Fibroblast of skin of right biceps (primary cell): ENCODE measurements around the gene SYT5.
A peak's percentile ranks its signal among the peaks of the same experiment; 100 is the strongest.
"Not testable (repeated sequence)": the region's sequence is repeated elsewhere in the genome, so short reads cannot be mapped to it uniquely, and the experiment has no call there.

Experiments used
- DNase-seq: peaks from one replicate; pipeline ENCODE4 v3.0.0-alpha.2; 2013

Gene SYT5

DNA sequence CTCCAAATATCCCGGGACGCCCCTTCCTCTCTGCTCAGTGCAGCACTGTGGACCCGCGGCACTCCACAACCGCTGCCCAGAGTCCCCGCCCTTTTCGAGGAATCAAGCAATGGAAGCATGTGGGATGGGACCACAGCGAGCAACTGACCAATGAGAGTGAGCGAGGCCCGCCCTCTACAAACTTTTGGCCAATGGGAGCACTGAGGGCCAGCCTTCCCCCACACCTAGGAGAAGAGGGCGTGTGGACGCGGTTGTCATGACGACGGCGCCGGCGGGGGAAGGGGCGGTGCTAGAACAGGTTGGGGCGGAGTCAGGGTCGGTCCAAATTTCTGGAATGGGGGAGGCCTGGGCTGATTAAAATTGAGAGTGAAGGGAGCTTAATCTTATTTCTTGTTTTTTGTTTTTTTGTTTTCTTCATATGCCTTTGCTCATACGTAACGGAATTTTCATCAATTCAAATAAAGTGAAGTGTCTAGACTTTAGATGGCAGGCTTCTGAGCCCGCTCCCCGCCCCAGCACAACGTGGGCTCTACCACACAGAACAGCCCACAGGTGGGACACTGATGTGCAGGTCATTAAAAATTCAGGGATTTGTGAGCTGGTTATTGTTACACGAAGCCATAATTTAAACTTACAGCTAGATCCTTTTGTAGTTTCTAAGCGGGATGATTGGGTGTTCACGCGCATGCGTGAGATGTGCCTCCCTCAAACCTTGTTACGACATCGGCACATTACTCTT lies 13.4 kb downstream of the SYT5 start, which contains the start of gene DNAAF3:
TSS of gene DNAAF3 (minus strand) at position 84 of the 739 bp plus-strand sequence. CDS start 200 bp downstream, outside the sequence.
- DNase-seq, result peak; percentile 98

DNA sequence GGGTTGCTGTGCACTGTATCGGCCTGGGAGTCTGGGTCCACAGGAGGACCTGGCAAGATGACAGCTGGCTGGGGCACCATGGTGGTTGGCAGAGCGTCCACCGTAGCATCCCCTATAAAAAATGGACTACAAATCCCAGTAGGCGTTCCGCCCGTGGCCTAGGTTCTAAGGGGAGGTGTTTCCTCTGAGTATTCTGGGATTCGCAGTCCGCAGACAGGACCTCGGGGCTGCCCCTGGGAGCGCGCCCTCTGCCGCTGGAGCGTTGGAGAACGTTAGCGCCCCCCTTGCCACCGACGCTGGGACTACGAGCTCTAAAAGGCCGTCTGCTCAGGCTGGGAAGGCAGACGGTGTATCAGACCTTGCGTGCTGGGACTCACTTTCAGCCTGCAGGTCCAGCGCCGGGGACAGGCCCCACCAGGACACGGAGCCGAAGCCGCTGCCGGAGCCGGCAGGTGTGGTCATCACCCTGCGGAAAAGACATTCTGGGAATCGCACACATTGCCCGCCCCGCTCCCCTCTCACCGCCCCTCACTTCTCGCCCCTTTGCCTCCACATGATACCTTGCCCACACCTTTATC lies 14.0 kb downstream of the SYT5 start:
- DNase-seq, result peak; percentile 74

DNA sequence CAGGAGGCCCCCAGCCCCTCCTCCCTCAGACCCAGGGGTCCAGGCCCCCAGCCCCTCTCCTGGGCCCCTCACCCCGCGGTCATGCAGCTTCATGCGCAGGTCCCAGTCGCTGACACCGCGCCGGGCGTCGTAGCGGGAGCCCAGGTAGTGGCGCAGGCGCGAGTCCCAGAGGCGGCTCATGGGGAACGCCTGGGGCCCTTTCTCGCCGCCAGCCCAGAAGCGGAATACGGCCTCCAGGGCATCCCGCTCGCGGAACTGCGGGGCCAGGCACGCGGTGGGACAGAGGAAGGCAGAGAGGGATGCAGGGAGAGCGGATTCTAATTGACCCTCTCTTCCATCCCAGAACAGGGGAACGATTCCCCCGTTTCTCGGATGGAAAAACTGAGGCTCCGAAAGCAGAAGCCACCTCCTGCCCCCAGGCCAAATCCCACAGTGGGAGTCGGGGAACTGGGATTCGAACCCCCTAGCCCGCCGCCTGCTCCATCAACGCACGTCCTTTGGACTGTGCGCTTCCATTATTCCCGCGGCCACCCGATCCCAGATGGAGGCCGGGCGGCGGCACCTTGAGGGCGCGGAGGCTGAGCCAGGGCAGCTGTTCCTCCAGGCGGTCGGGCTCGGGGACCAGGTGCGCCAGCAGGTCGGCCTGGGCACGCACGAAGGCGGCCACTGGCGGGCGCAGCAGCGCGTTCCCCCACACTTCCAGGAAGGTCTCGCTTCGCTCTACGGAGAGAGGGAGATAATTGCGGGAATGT lies 18.3 kb downstream of the SYT5 start:
- no peak for DNase-seq

DNA sequence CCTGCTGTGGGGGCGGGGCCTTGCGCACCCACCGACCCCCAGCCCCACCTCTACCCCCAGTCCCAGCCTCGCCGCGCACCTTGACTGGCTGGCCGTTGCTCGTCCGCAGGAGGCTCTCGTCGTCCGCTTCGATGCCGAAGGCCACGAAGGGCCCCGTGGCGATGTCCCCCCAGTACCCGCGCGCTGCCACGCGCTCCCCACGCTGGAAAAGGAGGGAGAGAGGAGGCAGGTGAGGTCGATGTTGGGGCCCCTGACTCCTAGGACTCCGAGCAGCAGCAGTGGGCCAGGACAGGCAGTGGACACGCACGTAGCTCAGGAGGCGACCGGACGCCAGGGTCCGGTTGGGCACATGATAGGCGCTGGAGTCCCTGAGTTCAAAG lies 19.1 kb downstream of the SYT5 start:
- no peak for DNase-seq

DNA sequence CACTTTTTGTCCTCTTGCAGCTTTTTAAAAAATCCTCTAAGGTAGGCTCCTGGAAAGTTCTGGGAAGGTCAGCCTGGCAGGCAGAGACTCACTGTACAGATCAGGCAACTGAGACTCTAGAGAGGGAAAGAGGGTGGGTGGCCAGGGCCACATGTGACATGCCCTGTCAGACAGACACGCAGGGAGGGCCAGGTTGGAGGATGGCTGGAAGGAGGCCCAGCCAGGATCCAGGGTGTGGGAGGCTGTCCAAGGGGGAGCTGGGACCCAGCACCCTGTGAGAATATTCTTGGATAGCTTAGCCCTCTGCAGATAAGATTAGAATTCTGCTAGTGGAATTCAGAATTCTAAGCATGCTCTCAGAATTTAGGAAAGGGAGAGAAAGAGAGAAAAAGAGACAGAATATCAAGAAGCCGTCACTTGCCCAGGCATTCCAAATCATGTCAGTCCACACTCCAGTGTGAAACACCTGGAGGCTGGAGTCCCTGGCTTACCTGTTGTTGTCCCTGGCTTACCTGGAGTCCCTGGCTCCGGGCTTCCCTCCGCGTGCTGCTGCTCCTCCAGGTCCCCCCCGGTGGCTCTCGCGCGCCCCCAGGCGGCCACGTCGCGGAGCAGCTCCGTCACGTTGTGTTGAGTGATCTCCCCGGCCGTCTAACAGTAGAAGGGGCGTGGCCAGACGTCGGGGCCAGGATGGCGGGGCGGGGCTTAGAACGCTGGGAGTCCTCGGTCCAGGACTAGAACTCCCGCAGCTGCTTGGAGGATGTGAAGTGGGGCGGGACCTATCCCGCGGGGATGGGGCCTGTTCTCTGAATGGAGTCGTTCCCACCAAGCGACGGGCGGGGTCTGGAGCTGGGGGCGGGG lies 19.7 kb downstream of the SYT5 start:
- DNase-seq, result peak; percentile 81

DNA sequence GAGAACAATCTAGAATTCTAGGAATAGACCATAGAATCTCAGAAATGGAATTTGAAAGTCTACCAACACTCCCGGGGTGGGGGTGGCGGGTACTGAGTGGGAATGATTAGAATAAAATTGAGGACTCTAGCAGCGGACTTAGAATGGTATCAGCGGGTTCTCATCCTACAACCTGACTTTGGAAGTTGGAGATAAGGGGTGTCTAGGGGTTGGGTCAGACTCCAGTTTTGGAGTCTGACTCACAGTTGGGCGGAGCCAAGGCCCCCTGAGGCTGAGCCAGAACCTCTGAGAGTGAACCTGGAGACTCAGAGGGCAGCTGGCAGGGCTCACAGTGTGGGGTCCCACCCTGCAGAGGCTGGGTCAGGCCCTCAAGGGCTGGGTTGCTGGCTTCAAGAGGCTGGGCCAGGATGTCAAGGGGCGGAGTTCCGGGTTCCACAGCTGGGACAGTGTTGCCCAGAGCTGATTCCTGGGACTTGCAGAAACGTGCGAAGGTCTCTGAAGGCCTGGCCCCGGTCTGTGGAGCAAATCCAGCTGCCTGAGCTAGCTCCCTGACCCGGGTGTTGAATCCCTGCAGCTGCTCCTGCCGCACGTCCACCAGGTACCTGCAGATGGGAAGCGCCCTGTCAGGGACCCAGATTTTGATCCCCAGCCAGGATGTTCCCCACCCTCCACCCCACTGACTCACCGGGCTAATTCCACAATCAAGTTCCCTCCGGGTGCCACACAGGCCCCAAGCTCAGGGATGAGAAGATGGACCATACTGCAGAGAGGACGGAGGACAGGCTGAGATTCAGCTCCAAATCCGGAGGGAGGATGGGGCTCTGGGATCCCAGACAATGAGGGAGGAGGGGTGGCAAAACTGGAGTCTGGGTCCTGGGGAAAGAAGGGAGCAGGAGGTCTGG lies 21.0 kb downstream of the SYT5 start:
- peak; percentile 37 for DNase-seq

DNA sequence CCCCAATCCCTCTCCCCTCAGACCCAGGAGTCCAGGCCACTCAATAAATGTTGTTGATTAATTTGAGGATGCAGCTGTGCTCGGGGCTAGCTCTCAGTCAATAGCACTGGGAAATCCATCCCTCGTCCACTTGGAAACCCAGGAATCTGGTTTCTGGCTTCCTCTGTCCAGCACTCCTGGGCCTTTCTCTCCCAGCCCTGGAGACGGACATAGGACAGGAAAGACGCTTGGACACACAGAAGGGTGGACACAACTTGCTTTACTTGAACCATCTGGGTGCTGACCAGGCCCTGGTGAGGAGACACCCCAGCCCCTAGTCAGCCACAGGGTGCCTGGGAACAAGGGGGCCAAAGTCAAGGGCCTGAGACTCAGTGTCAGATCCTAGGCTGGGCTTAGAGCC lies 21.7 kb downstream of the SYT5 start:
- no peak for DNase-seq

DNA sequence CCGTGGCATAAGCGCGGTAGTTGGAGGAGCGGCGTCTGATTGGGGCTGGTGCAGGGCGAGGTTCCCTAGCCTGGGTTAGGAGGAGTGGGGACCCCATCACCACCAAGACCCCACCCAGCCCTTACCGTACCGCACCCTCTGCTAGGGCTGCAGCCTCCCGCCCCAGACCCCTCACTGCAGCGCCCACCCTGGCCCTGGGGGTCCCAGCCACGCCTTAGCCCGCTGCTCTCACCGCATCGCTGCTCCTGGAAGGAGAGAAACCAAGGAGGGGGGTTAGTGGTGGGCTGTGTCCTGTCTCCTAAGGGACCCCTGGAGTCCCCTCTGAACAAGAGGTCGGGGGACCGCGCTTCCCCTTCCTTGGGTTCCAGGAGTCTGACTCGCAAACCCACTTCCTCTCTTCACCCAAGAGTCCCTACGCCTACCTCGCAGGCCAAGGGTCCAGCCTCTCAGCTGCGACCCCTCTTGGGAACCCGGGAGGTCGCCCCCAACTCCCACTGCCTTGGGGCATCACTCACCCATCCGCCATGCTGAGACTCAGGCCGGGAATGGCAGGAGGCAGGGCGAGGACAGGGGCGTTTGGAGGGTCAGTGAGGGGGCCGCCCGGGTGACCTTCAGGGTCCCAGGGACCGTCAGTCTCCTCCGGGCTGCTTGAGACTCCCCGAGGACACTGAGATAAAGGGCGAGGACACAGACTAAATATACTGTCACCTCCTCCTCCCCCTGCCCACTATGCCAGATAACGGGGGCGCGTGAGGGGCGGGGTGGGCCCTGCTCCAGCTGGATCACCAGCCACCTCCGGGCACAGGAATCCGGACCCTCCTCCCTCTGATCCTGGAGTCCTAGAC lies 22.8 kb downstream of the SYT5 start, which contains the start of gene TNNI3:
TSS of gene TNNI3 (minus strand) at position 669 of the 845 bp plus-strand sequence. CDS start at position 526, 143 bp downstream.
- DNase-seq, result no peak

DNA sequence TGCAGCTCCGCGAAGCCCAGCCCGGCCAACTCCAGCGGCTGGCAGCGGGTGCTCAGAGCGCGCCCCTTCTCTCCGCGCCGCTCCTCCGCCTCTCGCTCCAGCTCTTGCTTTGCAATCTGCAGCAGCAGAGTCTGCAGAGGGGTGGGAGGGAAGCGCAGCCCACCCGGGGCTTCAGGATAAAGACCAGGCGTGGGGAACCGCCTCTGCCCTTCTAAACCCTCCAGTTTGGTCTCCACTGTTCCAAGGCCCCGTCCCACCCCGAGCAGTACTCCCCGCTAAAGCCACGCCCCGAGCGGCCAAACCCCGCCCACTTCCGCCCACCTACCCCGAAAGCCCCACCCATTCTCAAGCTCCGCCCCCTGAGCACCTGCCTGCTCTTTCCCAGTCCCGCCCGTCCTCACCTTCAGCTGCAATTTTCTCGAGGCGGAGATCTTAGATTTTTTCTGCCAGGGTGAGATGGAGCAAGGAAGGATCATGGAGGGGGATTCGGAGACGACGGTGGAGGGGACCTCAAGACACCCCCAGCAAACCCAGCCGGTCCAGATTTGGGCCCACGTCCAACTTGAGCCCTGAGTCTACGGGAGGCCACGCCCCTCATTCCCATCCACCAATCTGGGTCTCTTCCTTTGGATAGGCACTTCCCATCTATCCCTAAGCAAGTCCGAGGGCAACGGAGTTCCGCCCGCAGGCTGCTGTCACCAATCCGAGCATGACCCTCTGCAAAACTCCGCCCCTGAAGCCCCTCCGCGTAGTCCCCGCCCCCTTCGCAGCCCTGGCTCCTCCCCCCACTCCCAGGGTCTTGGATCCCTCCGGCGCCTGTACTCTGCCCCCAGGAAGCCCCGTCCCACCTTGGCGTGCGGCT lies 23.7 kb downstream of the SYT5 start:
- DNase-seq, result peak; percentile 40

DNA sequence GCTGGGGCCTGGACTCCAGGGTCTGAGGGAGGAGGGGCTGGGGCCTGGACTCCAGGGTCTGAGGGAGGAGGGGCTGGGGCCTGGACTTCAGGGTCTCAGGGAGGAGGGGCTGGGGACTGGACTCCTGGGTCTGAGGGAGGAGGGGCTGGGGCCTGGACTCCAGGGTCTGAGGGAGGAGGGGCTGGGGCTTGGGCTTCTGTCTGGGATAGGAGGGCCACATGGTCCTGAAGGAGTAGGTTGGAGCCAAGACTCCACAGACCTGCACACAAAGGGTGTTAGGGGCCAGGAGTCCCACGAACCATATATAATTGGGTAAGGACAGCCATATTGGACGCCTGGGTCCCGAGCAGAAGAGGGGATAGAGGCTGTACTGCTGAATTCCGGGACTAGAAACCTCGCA lies 24.3 kb downstream of the SYT5 start:
- not testable (repeated sequence) for DNase-seq

DNA sequence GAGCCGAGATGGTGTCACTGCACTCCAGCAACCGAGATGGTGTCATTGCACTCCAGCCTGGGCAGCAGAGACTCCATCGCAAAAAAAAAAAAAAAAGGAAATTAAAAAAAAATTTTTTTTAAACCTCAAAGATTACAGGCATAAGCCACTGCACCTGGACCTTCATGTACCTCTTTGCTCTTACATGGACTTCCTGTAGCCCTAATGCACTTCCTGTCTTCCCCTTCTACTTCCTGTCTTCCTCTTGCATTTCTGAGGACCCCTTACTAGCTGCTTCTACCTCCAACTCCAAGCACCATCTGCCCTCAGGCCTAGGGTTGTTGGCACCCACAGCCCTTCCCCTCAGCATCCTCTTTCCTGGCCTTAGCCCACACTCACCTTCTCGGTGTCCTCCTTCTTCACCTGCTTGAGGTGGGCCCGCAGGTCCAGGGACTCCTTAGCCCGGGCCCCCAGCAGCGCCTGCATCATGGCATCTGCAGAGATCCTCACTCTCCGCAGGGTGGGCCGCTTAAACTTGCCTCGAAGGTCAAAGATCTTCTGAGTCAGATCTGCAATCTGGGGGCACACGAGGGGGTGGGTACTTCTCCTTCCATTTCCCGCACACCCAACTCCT lies 26.3 kb downstream of the SYT5 start:
- no peak for DNase-seq

DNA sequence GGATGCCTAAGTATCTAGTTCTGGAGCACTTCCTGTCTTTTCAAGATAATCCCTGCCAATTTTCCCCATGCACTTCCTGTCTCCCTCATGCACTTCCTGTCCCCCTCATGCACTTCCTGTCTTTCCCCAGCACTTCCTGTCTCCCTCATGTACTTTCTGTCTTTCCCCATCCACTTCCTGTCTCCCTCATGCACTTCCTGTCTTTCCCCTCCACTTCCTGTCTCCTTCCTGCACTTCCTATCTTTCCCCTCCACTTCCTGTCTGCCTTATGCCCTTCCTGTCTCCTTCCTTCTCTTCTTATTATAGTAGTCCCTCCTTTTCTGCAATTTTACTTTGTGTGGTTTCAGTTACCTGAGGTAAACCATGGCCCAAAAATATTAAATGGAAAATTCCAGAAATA lies 28.1 kb downstream of the SYT5 start:
- DNase-seq, result no peak

DNA sequence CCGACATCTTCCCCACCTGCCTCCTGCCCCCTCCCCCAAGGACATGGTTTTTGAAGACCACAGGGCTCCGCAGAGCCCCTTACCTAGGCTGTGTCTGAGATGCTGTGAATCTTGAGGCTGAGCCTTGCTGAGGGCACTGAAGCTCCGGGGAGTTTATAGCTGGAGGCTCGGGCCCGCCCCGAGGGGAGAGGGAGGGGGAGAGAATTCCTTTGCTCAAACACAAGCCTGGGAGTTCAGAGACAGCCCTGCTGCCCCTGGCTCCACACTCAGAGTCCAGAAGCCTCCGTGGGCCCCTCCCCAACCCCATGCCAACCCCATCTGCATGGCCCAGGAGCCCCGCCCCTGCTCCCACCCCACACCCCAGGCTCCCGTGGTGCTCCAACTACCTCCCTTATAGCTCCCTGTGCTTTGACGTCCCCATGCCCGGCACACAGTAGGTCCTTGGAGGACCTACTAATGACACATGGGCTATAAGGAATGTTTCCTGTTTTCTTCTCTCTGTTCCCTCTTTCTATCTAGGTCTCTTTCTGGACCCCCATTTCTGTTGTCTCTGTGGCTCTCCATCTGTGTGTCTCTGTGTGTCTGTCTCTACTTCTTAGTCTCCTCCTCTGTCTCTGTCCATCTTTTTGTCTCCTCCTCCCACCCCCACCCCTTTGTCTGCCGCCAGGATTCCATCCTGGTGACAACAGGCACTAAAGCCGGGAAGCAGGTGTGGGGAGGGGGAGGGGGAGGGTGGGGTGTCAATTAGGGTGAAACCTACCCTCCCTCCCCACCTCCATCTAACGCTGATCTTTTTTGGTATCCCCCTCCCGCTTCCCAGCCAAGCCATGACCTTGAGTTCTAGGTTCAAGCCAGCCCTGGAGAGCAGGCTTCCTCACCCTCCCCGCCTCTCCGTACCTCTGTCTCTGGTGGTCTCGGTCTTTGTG lies 30.7 kb downstream of the SYT5 start, which contains the start of gene TNNT1:
TSS of gene TNNT1 (minus strand) at position 129 of the 926 bp plus-strand sequence. CDS start 2,049 bp downstream, outside the sequence.
- no peak for DNase-seq

DNA sequence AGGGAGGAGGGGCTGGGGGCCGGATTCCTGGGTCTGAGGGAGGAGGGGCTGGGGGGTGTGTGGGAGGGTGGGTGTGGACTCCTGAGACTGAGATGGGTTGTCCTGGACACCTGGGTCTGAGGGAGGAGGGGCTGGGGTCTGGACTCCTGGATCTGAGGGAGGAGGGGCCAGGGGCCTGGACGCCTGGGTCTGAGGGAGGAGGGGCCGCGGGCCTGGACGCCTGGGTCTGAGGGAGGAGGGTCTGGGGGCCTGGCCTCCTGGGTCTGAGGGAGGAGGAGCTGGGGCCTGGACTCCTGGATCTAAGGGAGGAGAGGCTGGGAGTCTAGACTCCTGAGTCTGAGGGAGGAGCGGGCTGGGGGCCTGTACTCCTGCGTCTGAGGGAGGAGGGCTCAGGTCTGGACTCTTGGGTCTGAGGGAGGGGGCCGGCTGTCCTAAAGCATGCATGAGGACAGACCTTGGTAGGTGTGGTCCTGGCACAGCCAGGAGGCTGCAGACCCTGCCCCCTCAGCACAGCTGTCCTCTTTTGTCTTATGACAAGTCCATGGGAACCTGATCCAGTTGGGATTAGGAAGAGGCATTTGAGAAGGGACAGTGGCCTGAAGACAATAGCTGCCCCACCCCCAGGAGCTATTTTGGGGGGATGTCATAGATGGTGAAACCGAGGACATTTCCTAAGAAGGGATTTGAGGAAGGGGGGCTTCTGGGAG lies 32.4 kb downstream of the SYT5 start:
- DNase-seq, result no peak

DNA sequence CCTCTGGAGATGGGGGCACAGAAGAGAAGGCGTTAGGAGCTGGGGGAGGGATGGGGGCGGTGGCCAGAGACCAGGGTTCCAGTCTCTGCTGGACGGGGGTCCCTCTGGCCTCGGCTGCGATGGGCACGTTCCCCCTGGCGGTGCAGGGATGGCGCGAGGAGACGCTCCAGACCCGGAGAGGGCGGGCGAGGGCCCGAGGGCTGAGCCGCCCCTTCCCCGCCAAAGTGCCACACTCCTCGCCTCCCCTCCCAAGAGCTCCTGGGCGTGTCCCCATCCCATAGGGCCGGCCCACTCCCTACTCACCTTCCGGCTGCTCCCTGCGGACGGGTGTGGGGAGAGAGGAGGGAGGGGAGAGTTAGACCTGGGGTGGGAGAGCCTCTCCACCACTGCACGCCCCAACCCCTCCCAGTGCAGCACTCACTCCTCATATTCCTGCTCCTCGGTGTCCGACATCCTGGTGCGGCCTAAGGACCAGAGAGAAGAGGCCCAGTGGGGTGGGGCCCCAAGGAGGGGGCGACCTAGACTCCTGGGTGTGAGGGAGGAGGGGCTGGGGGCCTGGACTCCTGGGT lies 33.3 kb downstream of the SYT5 start:
- peak; percentile 27 for DNase-seq

DNA sequence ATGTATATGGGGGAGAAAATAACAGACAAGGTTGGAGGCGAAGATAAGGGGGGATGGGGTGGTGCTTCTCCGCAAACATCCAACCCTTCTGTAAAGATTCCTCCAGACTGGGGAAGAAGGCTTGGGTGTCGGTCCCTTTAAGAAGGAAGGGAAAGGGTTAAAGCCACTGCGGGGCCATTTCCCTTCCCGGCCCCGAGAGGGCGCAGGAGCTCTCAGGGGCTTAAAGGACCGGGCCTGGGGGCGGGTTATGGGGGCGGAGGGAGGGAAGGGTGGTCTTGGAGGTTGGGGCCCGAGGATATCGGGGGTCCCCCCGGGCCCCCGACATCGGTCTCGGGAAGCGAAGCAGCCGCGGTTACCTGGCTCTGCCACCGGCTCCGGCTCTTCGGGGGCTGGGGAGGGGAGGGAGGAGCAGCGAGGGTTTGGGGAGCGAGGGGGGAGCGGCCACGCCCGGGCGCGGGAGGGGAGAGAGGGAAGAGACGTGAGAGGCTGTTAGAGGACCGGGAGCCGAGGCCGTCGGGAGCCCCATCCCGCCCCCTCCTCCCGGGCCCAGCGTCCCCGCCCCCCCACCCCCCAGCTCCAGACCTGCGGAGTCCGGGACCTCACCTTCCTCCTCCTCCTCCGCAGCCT lies 33.9 kb downstream of the SYT5 start:
- DNase-seq, result peak; percentile 33
